B cell (primary cell): ENCODE measurements around the gene MARK4. TPM values are rescaled to one million over a fixed set of nuclear protein-coding genes. Genes with fewer than 3 reads are reported as not detected.

ENCODE experiments used
- ATAC-seq: fragments of 200-7000 bp; cut with Tn5 transposase; one replicate; pipeline ENCODE4 v1.10.0; 2021; ENCODE audit warnings: low read depth, mild to moderate bottlenecking, moderate number of reproducible peaks, moderate library complexity
- CTCF ChIA-PET: fragments of 350-600 bp; sonication (Branson Sonifier 250); formaldehyde crosslinking; loops from one replicate; lab custom pipeline; 2021; ENCODE audit warnings: antibody characterized with exemption, inconsistent platforms; lab: Charles Lee
- POLR2A ChIA-PET: fragments of 350-600 bp; sonication (Branson Sonifier 250); formaldehyde crosslinking; loops from one replicate; lab custom pipeline; 2021; ENCODE audit warnings: antibody characterized with exemption; lab: Charles Lee
- DNase-seq: peaks from one replicate; pipeline ENCODE4 v3.0.0; 2013
- H2AFZ ChIP-seq: 2 replicates; pipeline ENCODE4 v1.6.1; 2012; ENCODE audit warnings: mild to moderate bottlenecking, low read depth, low read length; ENCODE audit not compliant: insufficient read depth, poor library complexity, severe bottlenecking
- H3K27ac ChIP-seq, 2 donors: 1 replicate in 1 of 2; 2 replicates in 1 of 2; pipeline ENCODE4 v1.5.1; 2012 to 2013; ENCODE audit warnings: low read length in 2 of 2, mild to moderate bottlenecking in 2 of 2, moderate library complexity in 1 of 2
- H3K27me3 ChIP-seq, 4 experiments: fragments of 200-600 bp in 1 of 4; sonication (generic) in 1 of 4; replicated peaks in 1 of 4; 1 replicate in 2 of 4; 2 replicates in 2 of 4; pipeline versions ENCODE4 v1.6.1 to v1.7.0; 2013 to 2016; ENCODE audit warnings: low read length in 3 of 4, mild to moderate bottlenecking in 2 of 4, mixed read lengths in 1 of 4, moderate library complexity in 1 of 4; ENCODE audit not compliant: insufficient read depth in 4 of 4, control insufficient read depth in 3 of 4; ENCODE audit errors: control extremely low read depth in 1 of 4
- H3K36me3 ChIP-seq, 2 experiments: replicated peaks in 1 of 2; 1 replicate in 1 of 2; 2 replicates in 1 of 2; pipeline versions ENCODE4 v1.6.1 to v1.7.1; 2013; ENCODE audit warnings: low read length in 1 of 2; ENCODE audit not compliant: insufficient read depth in 2 of 2, control insufficient read depth in 1 of 2; ENCODE audit errors: control extremely low read depth in 1 of 2, extremely low read depth in 1 of 2
- H3K4me1 ChIP-seq, 2 donors: fragments of 200-600 bp in 1 of 2; sonication (generic) in 1 of 2; 1 replicate in 1 of 2; 2 replicates in 1 of 2; pipeline versions ENCODE4 v1.5.1 to v1.6.1; 2013 to 2017; ENCODE audit warnings: low read length in 2 of 2; ENCODE audit not compliant: control insufficient read depth in 2 of 2, insufficient read depth in 2 of 2
- H3K4me2 ChIP-seq: replicated peaks from 2 replicates; pipeline ENCODE3; 2012; ENCODE audit warnings: mild to moderate bottlenecking, low read depth, low read length; ENCODE audit not compliant: poor library complexity, severe bottlenecking
- H3K4me3 ChIP-seq, 5 experiments: fragments of 200-600 bp in 1 of 5; sonication (generic) in 1 of 5; 1 replicate in 3 of 5; 2 replicates in 2 of 5; pipeline versions ENCODE4 v1.5.1 to v1.7.0; 2011 to 2016; ENCODE audit warnings: low read length in 4 of 5, mild to moderate bottlenecking in 4 of 5, low read depth in 2 of 5, control low read depth in 1 of 5, moderate library complexity in 1 of 5; ENCODE audit not compliant: insufficient read depth in 1 of 5; ENCODE audit errors: control extremely low read depth in 1 of 5, extremely low read depth in 1 of 5
- H3K79me2 ChIP-seq: fragments of 200-600 bp; sonication (generic); one replicate; pipeline ENCODE4 v1.6.0; 2016; ENCODE audit warnings: low read length; ENCODE audit not compliant: control insufficient read depth, insufficient read depth
- H3K9ac ChIP-seq: fragments of 200-600 bp; sonication (generic); 2 replicates; pipeline ENCODE4 v1.6.1; 2017; ENCODE audit warnings: mild to moderate bottlenecking, low read length, moderate library complexity
- H3K9me3 ChIP-seq, 3 donors: one replicate each; pipeline versions ENCODE4 v1.6.1 to v1.7.1; 2013; ENCODE audit warnings: low read length in 2 of 3; ENCODE audit not compliant: control insufficient read depth in 2 of 3, insufficient read depth in 1 of 3; ENCODE audit errors: control extremely low read depth in 1 of 3
- H4K20me1 ChIP-seq: 2 replicates; pipeline ENCODE4 v1.6.0; 2012; ENCODE audit warnings: mild to moderate bottlenecking, low read length; ENCODE audit not compliant: insufficient read depth, control insufficient read depth, poor library complexity, severe bottlenecking
- H3K27ac Mint-ChIP-seq: one replicate; pipeline ENCODE4 v1.8.0; 2021; ENCODE audit warnings: mixed read lengths
- H3K27me3 Mint-ChIP-seq: one replicate; pipeline ENCODE4 v1.8.0; 2021; ENCODE audit warnings: mixed read lengths
- H3K4me1 Mint-ChIP-seq: one replicate; pipeline ENCODE4 v1.8.0; 2021; ENCODE audit warnings: mixed read lengths
- H3K4me3 Mint-ChIP-seq: one replicate; pipeline ENCODE4 v1.8.0; 2021; ENCODE audit warnings: mixed read lengths
- H3K9me3 Mint-ChIP-seq: one replicate; pipeline ENCODE4 v1.8.0; 2022; ENCODE audit warnings: mixed read lengths; ENCODE audit not compliant: insufficient read depth
- CTCF ChIP-seq: fragments of 200-600 bp; IDR thresholded peaks from one replicate; pipeline ENCODE4 v1.8.0; 2022; ENCODE audit warnings: antibody characterized with exemption, mild to moderate bottlenecking
- EZH2 ChIP-seq: IDR thresholded peaks from 2 replicates; pipeline ENCODE4 v1.6.1; 2012; ENCODE audit warnings: borderline replicate concordance, low read depth, mild to moderate bottlenecking, moderate library complexity, low read length; ENCODE audit not compliant: insufficient read depth, poor library complexity, severe bottlenecking
- WGBS: methylation state at CpG from one replicate; pipeline ENCODE4 v1.1.5; 2013; ENCODE audit warnings: missing lambda C conversion rate; ENCODE audit not compliant: insufficient coverage; 5-methylcytosine and 5-hydroxymethylcytosine counted together
- intact Hi-C: fragments of 100-400 bp; cut with micrococcal nuclease; formaldehyde crosslinking; loops from one replicate; pipeline ENCODE4 v1.10.0; 2022
- polyA plus RNA-seq: library from polyadenylated mRNA; depleted of rRNA; stranded (reverse); fragments of >200 nt; gene quantifications from 2 replicates; pipeline ENCODE4 v1.2.3, GENCODE V29; 2012
- total RNA-seq, 2 donors: library from RNA; stranded (reverse); fragments of 120-200 nt in 1 of 2; gene quantifications; 1 replicate in 1 of 2; 2 replicates in 1 of 2; pipeline versions ENCODE4 v1.2.3 to v1.2.4, GENCODE V29; 2013 to 2022

The MARK4 gene
- total and polyA plus RNA-seq, 2 donors (not counting 1 experiment from before 2014, with no cell fraction given) = 13.5 to 36.2 TPM

- ChIA-PET CTCF (no interaction called here), POLR2A (no interaction called here)
- no peak overlapping the region for H3K4me3 ChIP-seq
- H3K4me2 ChIP-seq = no peak overlapping the region
- intact Hi-C loops = no loop called here
- Mint-ChIP-seq H3K4me3 (no peak overlapping the region), H3K4me1 (peaks cover 2% of the 10 kb centered on the region), H3K27me3 (peaks cover 31% of the 10 kb centered on the region), H3K27ac (no peak overlapping the region), H3K9me3 (no peaks in the 10 kb centered on the region)
- H2AFZ ChIP-seq = no peak overlapping the region
- H3K27me3 ChIP-seq = peaks cover 0 to 39% (median 10%) of the 10 kb centered on the region in 4 experiments
- ATAC-seq (no peak), DNase-seq (no peak)
- H3K9ac ChIP-seq = no peak overlapping the region
- H3K9me3 ChIP-seq = peaks cover 0 to 5% (median 0%) of the 10 kb centered on the region in 3 donors
- H3K79me2 ChIP-seq = no peaks in the 10 kb centered on the region
- H3K4me1 ChIP-seq = peaks cover 0 to 4% of the 10 kb centered on the region in 2 donors
- 83% methylated on average over 7 of the region's 11 CpGs for WGBS
- H3K27ac ChIP-seq = no peak overlapping the region
- H3K36me3 ChIP-seq = no peaks in the 10 kb centered on the region
- no peaks in the 10 kb centered on the region for H4K20me1 ChIP-seq
- no peak for TF ChIP-seq CTCF
- TF ChIP-seq EZH2 = no peak
Observed at GRCh38 chr19:45322311-45322710, 71.2 kb downstream of the MARK4 start.

- Histone ChIP-seq H3K4me1 (peaks cover 0 to 4% of the 10 kb centered on the region in 2 donors), H3K36me3 (no peaks in the 10 kb centered on the region), H2AFZ (peak within 1 kb of the TSS; percentile 10), H3K9me3 (peaks cover 0 to 5% (median 0%) of the 10 kb centered on the region in 3 donors), H3K79me2 (no peaks in the 10 kb centered on the region), H3K4me3 (no peak within 1 kb of the TSS), H4K20me1 (no peaks in the 10 kb centered on the region), H3K27ac (no peak within 1 kb of the TSS), H3K9ac (no peak within 1 kb of the TSS), H3K4me2 (no peak within 1 kb of the TSS), H3K27me3 (peaks cover 0 to 38% (median 10%) of the 10 kb centered on the region in 4 experiments)
- Mint-ChIP-seq H3K4me3 (no peak within 1 kb of the TSS), H3K27ac (no peak within 1 kb of the TSS), H3K4me1 (peaks cover 2% of the 10 kb centered on the region), H3K9me3 (no peaks in the 10 kb centered on the region), H3K27me3 (peaks cover 27% of the 10 kb centered on the region)
- TF ChIP-seq CTCF = no peak
- TF ChIP-seq EZH2 = no peak
- intact Hi-C loops = no loop called here
- ATAC-seq (no peak), DNase-seq (no peak)
- ChIA-PET CTCF (interaction anchor here (0.6 kb wide), 1 partner anchor 10 kb away, joined by 3 read pairs; no protein-coding TSS in a partner anchor), POLR2A (no interaction called here)
- 68% methylated on average over 10 of the region's 15 CpGs for WGBS
Observed at GRCh38 chr19:45322744-45323281, 71.7 kb downstream of the MARK4 start, which contains the start of gene CKM. Gene CKM (minus strand): TSS chr19:45322875. CDS start chr19:45319713, 3,162 bp downstream.
